H1 (cell line): Measurements from ENCODE around the gene LGALS3. TPM values are rescaled to one million over a fixed set of nuclear protein-coding genes. Genes with fewer than 3 reads are reported as not detected.

ENCODE experiments used
- CTCF ChIA-PET: fragments of 300-600 bp; sonication (Branson Sonifier 250); formaldehyde crosslinking; loops from one replicate; lab custom pipeline; 2021; ENCODE audit not compliant: partially characterized antibody; lab: Charles Lee
- POLR2A ChIA-PET: fragments of 300-600 bp; sonication (Branson Sonifier 250); formaldehyde crosslinking; loops from one replicate; lab custom pipeline; 2021; ENCODE audit warnings: inconsistent platforms; ENCODE audit not compliant: partially characterized antibody; lab: Charles Lee
- DNase-seq, 2 experiments: peaks; one replicate each; pipeline versions ENCODE4 v3.0.0 to v3.0.0-alpha.2; 2010 to 2022; ENCODE audit warnings: low spot score in 2 of 2, low read depth in 1 of 2, mixed read lengths in 1 of 2
- FAIRE-seq: peaks from 2 replicates; lab custom pipeline; 2011; peaks lifted over from hg19 to GRCh38; lab: Jason Lieb, UNC
- H2AFZ ChIP-seq: 2 replicates; pipeline ENCODE4 v1.8.1; 2012; ENCODE audit warnings: low read length, inconsistent platforms
- H2AK5ac ChIP-seq: 2 replicates; pipeline ENCODE4 v1.6.1; 2013; ENCODE audit warnings: low read depth, low read length
- H2BK120ac ChIP-seq: replicated peaks from 2 replicates; pipeline ENCODE3; 2013; ENCODE audit warnings: low read depth, low read length, inconsistent platforms
- H2BK12ac ChIP-seq: 2 replicates; pipeline ENCODE4 v1.6.1; 2013; ENCODE audit warnings: low read depth, low read length
- H2BK15ac ChIP-seq: 2 replicates; pipeline ENCODE4 v1.6.1; 2013; ENCODE audit warnings: low read length
- H2BK20ac ChIP-seq: 2 replicates; pipeline ENCODE4 v1.6.1; 2013; ENCODE audit warnings: low read length
- H2BK5ac ChIP-seq: 2 replicates; pipeline ENCODE4 v1.6.1; 2013; ENCODE audit warnings: low read depth, low read length
- H3K14ac ChIP-seq: 2 replicates; pipeline ENCODE4 v1.6.1; 2013; ENCODE audit warnings: inconsistent platforms; ENCODE audit not compliant: insufficient read length
- H3K18ac ChIP-seq: 2 replicates; pipeline ENCODE4 v1.6.1; 2013; ENCODE audit warnings: low read length; ENCODE audit errors: extremely low read depth
- H3K23ac ChIP-seq: 2 replicates; pipeline ENCODE4 v1.6.1; 2013; ENCODE audit warnings: inconsistent platforms; ENCODE audit not compliant: insufficient read length
- H3K23me2 ChIP-seq: 2 replicates; pipeline ENCODE4 v1.6.1; 2013; ENCODE audit warnings: low read depth, low read length
- H3K27ac ChIP-seq: 2 replicates; pipeline ENCODE4 v1.6.1; 2011; ENCODE audit warnings: low read depth, low read length, inconsistent platforms
- H3K27me3 ChIP-seq, 4 experiments: replicated peaks in 1 of 4; 1 replicate in 1 of 4; 2 replicates in 3 of 4; pipeline versions ENCODE4 v1.6.1 to v1.8.1; 2011 to 2013; ENCODE audit warnings: low read length in 3 of 4, mild to moderate bottlenecking in 3 of 4, inconsistent platforms in 2 of 4, mixed read lengths in 2 of 4, moderate library complexity in 1 of 4; ENCODE audit not compliant: control insufficient read depth in 3 of 4, insufficient read depth in 3 of 4; ENCODE audit errors: extremely low read depth in 1 of 4
- H3K36me3 ChIP-seq, 4 experiments: 2 replicates each; pipeline versions ENCODE4 v1.6.1 to v1.8.1; 2011 to 2013; ENCODE audit warnings: mild to moderate bottlenecking in 4 of 4, low read length in 3 of 4, moderate library complexity in 2 of 4, control low read depth in 1 of 4, inconsistent platforms in 1 of 4; ENCODE audit not compliant: insufficient read depth in 4 of 4, control insufficient read depth in 2 of 4
- H3K4ac ChIP-seq: replicated peaks from 2 replicates; pipeline ENCODE3; 2013; ENCODE audit warnings: low read length, low read depth, mixed read lengths, inconsistent platforms; ENCODE audit not compliant: insufficient read length
- H3K4me1 ChIP-seq, 4 experiments: replicated peaks in 1 of 4; 1 replicate in 1 of 4; 2 replicates in 3 of 4; pipeline versions ENCODE4 v1.6.1 to v1.8.1; 2011 to 2013; ENCODE audit warnings: low read length in 3 of 4, inconsistent platforms in 2 of 4, mixed read lengths in 1 of 4; ENCODE audit not compliant: insufficient read depth in 4 of 4, control insufficient read depth in 3 of 4
- H3K4me2 ChIP-seq, 2 experiments: 2 replicates each; pipeline versions ENCODE4 v1.6.1 to v1.8.1; 2011 to 2013; ENCODE audit warnings: low read depth in 2 of 2, low read length in 2 of 2, control low read depth in 1 of 2, inconsistent platforms in 1 of 2, mild to moderate bottlenecking in 1 of 2; ENCODE audit not compliant: insufficient read depth in 1 of 2
- H3K4me3 ChIP-seq, 4 experiments: fragments of 200-600, 300-600 bp in 1 of 4; sonication (generic), shearing (Covaris generic), sonication (Bioruptor Twin) in 1 of 4; 2 replicates each; pipeline versions ENCODE4 v1.5.1 to v1.8.1; 2011 to 2016; ENCODE audit warnings: low read length in 4 of 4, low read depth in 3 of 4, control low read depth in 2 of 4, inconsistent platforms in 2 of 4, mild to moderate bottlenecking in 2 of 4, mixed read lengths in 1 of 4, moderate library complexity in 1 of 4; ENCODE audit not compliant: insufficient read depth in 2 of 4; ENCODE audit errors: extremely low read depth in 1 of 4
- H3K56ac ChIP-seq: replicated peaks from 2 replicates; pipeline ENCODE3; 2013; ENCODE audit warnings: low read depth, mild to moderate bottlenecking, mixed read lengths, low read length, inconsistent platforms; ENCODE audit not compliant: insufficient read length
- H3K79me1 ChIP-seq: 2 replicates; pipeline ENCODE4 v1.6.1; 2013; ENCODE audit warnings: low read depth, low read length, control low read depth
- H3K79me2 ChIP-seq, 2 experiments: 2 replicates each; pipeline versions ENCODE4 v1.6.1 to v1.8.1; 2012 to 2013; ENCODE audit warnings: low read length in 2 of 2, mild to moderate bottlenecking in 2 of 2, inconsistent platforms in 1 of 2; ENCODE audit not compliant: insufficient read depth in 2 of 2, control insufficient read depth in 1 of 2
- H3K9ac ChIP-seq, 4 experiments: replicated peaks in 1 of 4; 1 replicate in 1 of 4; 2 replicates in 3 of 4; pipeline versions ENCODE4 v1.6.1 to v1.8.1; 2011 to 2013; ENCODE audit warnings: low read depth in 3 of 4, low read length in 3 of 4, control low read depth in 2 of 4, mild to moderate bottlenecking in 2 of 4, moderate library complexity in 2 of 4, inconsistent platforms in 1 of 4; ENCODE audit errors: extremely low read depth in 1 of 4
- H3K9me3 ChIP-seq, 2 experiments: 2 replicates each; pipeline versions ENCODE4 v1.6.1 to v1.8.1; 2012 to 2013; ENCODE audit warnings: mild to moderate bottlenecking in 2 of 2, moderate library complexity in 2 of 2, control low read depth in 1 of 2, inconsistent platforms in 1 of 2, low read depth in 1 of 2, low read length in 1 of 2, mixed read lengths in 1 of 2; ENCODE audit not compliant: insufficient read depth in 2 of 2
- H4K20me1 ChIP-seq, 2 experiments: replicated peaks in 1 of 2; 2 replicates each; pipeline versions ENCODE3 to v1.8.1; 2011 to 2013; ENCODE audit warnings: inconsistent platforms in 2 of 2, low read length in 2 of 2, mild to moderate bottlenecking in 1 of 2; ENCODE audit not compliant: insufficient read depth in 2 of 2, control insufficient read depth in 1 of 2
- H4K5ac ChIP-seq: 2 replicates; pipeline ENCODE4 v1.6.1; 2013; ENCODE audit warnings: low read length, low read depth, mixed read lengths, inconsistent platforms; ENCODE audit not compliant: insufficient read length
- H4K8ac ChIP-seq: 2 replicates; pipeline ENCODE4 v1.8.0; 2013; ENCODE audit warnings: mild to moderate bottlenecking, moderate library complexity, low read length, inconsistent platforms; ENCODE audit not compliant: insufficient read depth; ENCODE audit errors: extremely low read depth
- H4K91ac ChIP-seq: replicated peaks from 2 replicates; pipeline ENCODE3; 2013; ENCODE audit warnings: low read length, mixed read lengths, inconsistent platforms; ENCODE audit not compliant: insufficient read length
- ASH2L ChIP-seq: fragments of 200-600, 300-600 bp; sonication (generic); IDR thresholded peaks from one replicate; pipeline ENCODE4 v1.7.1; 2017; ENCODE audit warnings: low read length
- BACH1 ChIP-seq: IDR thresholded peaks from 2 replicates; pipeline ENCODE4 v1.6.1; 2012; ENCODE audit warnings: low read length, improper control_type of control experiment
- E2F6 ChIP-seq: IDR thresholded peaks from 2 replicates; pipeline ENCODE4 v1.6.1; 2012; ENCODE audit warnings: inconsistent platforms
- EP300 ChIP-seq, 2 experiments: IDR thresholded peaks; 1 replicate in 1 of 2; 2 replicates in 1 of 2; pipeline ENCODE4 v1.6.1; 2011 to 2012; ENCODE audit warnings: low read depth in 2 of 2, low read length in 2 of 2, mild to moderate bottlenecking in 2 of 2, borderline replicate concordance in 1 of 2, inconsistent platforms in 1 of 2, moderate library complexity in 1 of 2
- JUND ChIP-seq: IDR thresholded peaks from 2 replicates; pipeline ENCODE4 v1.6.1; 2011; ENCODE audit warnings: mild to moderate bottlenecking, improper control_type of control experiment, low read length
- WGBS, 2 experiments: shearing (Covaris generic) in 1 of 2; methylation state at CpG; one replicate each; pipeline versions ENCODE4 v1.1.6 to v1.1.7; 2013 to 2015; ENCODE audit warnings: low lambda C conversion rate in 2 of 2, mixed read lengths in 2 of 2, inconsistent platforms in 1 of 2, low coverage in 1 of 2, missing lambda C conversion rate in 1 of 2; ENCODE audit not compliant: insufficient replicate concordance in 2 of 2, insufficient coverage in 1 of 2, insufficient read length in 1 of 2; ENCODE audit errors: extremely low coverage in 1 of 2, missing lambda C conversion rate in 1 of 2; 5-methylcytosine and 5-hydroxymethylcytosine counted together
- polyA plus RNA-seq, 7 experiments: library from polyadenylated mRNA; depleted of rRNA in 3 of 7; stranded (reverse) in 5 of 7; unstranded in 2 of 7; fragments of >200 nt in 5 of 7; fragments of 200-250 nt in 2 of 7; gene quantifications; 1 replicate in 5 of 7; 2 replicates in 1 of 7; 4 replicates in 1 of 7; pipeline versions ENCODE4 v1.2.1 to v1.2.3, GENCODE V29; 2011 to 2013; ENCODE audit warnings: missing spikeins in 2 of 7, mixed read lengths in 2 of 7
- total RNA-seq: library from RNA; stranded (reverse); fragmentation: NEBNext Ultra II Directional; extraction: Animal tissue kit (Norgen Biotek cat#: 25700); gene quantifications from 2 replicates; pipeline ENCODE4 v1.2.1, GENCODE V29; 2021

The LGALS3 gene
- total and polyA plus RNA-seq, 2 of the 8 experiments (the other 6 are each of a cell fraction or from before 2014, with no cell fraction given): 9.7 to 14.5 TPM

- no peak overlapping the region for H3K18ac ChIP-seq
- ChIA-PET CTCF (no interaction called here), POLR2A (no interaction called here)
- no peak overlapping the region for H3K23ac ChIP-seq
- H4K8ac ChIP-seq: no peak overlapping the region
- H3K4ac ChIP-seq: no peak overlapping the region
- H4K5ac ChIP-seq: no peak overlapping the region
- FAIRE-seq: no peak
- H3K23me2 ChIP-seq: no peaks in the 10 kb centered on the region
- H3K14ac ChIP-seq: no peak overlapping the region
- H2AFZ ChIP-seq: no peak overlapping the region
- no peak overlapping the region for H2BK20ac ChIP-seq
- H3K4me3 ChIP-seq: no peak overlapping the region
- H3K79me1 ChIP-seq: no peaks in the 10 kb centered on the region
- H2BK12ac ChIP-seq: no peak overlapping the region
- no peak for DNase-seq
- no peaks in the 10 kb centered on the region for H4K20me1 ChIP-seq
- no peak overlapping the region for H2BK5ac ChIP-seq
- peaks cover 12 to 29% (median 17%) of the 10 kb centered on the region in 4 experiments; a peak in 6 of 7 replicates for H3K4me1 ChIP-seq
- H2BK120ac ChIP-seq: no peak overlapping the region
- no peak overlapping the region for H3K9ac ChIP-seq
- TF ChIP-seq E2F6 (no peak), EP300 (IDR thresholded peaks at IDR 0.05; ENCODE audit: borderline replicate concordance in 1 of 2, low read depth in 2 of 2, low read length in 2 of 2) (no peak), BACH1 (no peak), JUND (no peak), ASH2L (no peak)
- H3K56ac ChIP-seq: no peak overlapping the region
- no peak overlapping the region for H3K4me2 ChIP-seq
- no peak overlapping the region for H2BK15ac ChIP-seq
- no peaks in the 10 kb centered on the region for H3K9me3 ChIP-seq
- no peaks in the 10 kb centered on the region for H3K27me3 ChIP-seq
- H3K27ac ChIP-seq: no peak overlapping the region
- no peak overlapping the region for H2AK5ac ChIP-seq
- no peaks in the 10 kb centered on the region for H3K79me2 ChIP-seq
- H4K91ac ChIP-seq: no peak overlapping the region
- H3K36me3 ChIP-seq: no peaks in the 10 kb centered on the region
- WGBS, 2 experiments: 96% methylated on average over 7 of the region's 7 CpGs; no CpG with 5 or more reads in 1 of the 2 experiments
Observed at GRCh38 chr14:55105991-55106390, 23.1 kb upstream of the LGALS3 start.
